HG03571 (cell line): ENCODE data around the gene SPRED2.

Source experiments
- ATAC-seq: cut with Tn5 transposase; IDR thresholded peaks from one replicate; pipeline ENCODE4 v1.9.1; 2021; ENCODE audit not compliant: unreplicated experiment

The SPRED2 gene

GRCh38 chr2:65368468-65368867 is 63.9 kb downstream of the SPRED2 start:
- no peak for ATAC-seq

- no peak for ATAC-seq
Observed at GRCh38 chr2:65367524-65367923, 64.9 kb downstream of the SPRED2 start.

- ATAC-seq: peak; percentile 79
Observed at GRCh38 chr2:65366595-65367125, 65.7 kb downstream of the SPRED2 start.

GRCh38 chr2:65364986-65365733 is 67.2 kb downstream of the SPRED2 start:
- no peak for ATAC-seq

- ATAC-seq: no peak
Observed at GRCh38 chr2:65363879-65364666, 68.3 kb downstream of the SPRED2 start.

GRCh38 chr2:65361623-65362022 is 70.8 kb downstream of the SPRED2 start:
- no peak for ATAC-seq

GRCh38 chr2:65360441-65360840 is 72.0 kb downstream of the SPRED2 start:
- ATAC-seq: no peak

- ATAC-seq: no peak
Observed at GRCh38 chr2:65358678-65359400, 73.6 kb downstream of the SPRED2 start.

- ATAC-seq: peak; percentile 73
Observed at GRCh38 chr2:65357959-65358294, 74.5 kb downstream of the SPRED2 start.

GRCh38 chr2:65357095-65357958 is 75.1 kb downstream of the SPRED2 start:
- ATAC-seq: peak; percentile 42

- no peak for ATAC-seq
Observed at GRCh38 chr2:65355186-65355831, 77.1 kb downstream of the SPRED2 start.

- no peak for ATAC-seq
Observed at GRCh38 chr2:65354773-65355172, 77.6 kb downstream of the SPRED2 start.

GRCh38 chr2:65353927-65354326 is 78.5 kb downstream of the SPRED2 start:
- ATAC-seq: no peak

- no peak for ATAC-seq
Observed at GRCh38 chr2:65353046-65353445, 79.4 kb downstream of the SPRED2 start.

GRCh38 chr2:65351948-65352595 is 80.3 kb downstream of the SPRED2 start:
- no peak for ATAC-seq

- ATAC-seq: no peak
Observed at GRCh38 chr2:65351234-65351947, 81.0 kb downstream of the SPRED2 start.

GRCh38 chr2:65350651-65351056 is 81.7 kb downstream of the SPRED2 start:
- no peak for ATAC-seq

GRCh38 chr2:65349863-65350262 is 82.5 kb downstream of the SPRED2 start:
- ATAC-seq: no peak

- ATAC-seq: no peak
Observed at GRCh38 chr2:65347913-65348312, 84.5 kb downstream of the SPRED2 start.
